Ovary (tissue), 3 donors: ENCODE results near the gene PWWP2B.

Source experiments
- POLR2A ChIP-seq: fragments of 450-650 bp; IDR thresholded peaks from one replicate; pipeline ENCODE4 v1.6.1; 2017; ENCODE audit warnings: antibody characterized with exemption, mild to moderate bottlenecking, moderate library complexity
- TF ChIP-seq, protein P1 (sequence below), 3 donors: fragments of 450-650 bp in 2 of 3; fragments of 200-600 bp in 1 of 3; IDR thresholded peaks; one replicate each; pipeline versions ENCODE4 v1.5.1 to v1.8.0; 2016 to 2022; ENCODE audit warnings: antibody characterized with exemption in 3 of 3, mild to moderate bottlenecking in 1 of 3
- donor health status: DM: no; HTN: no; CAD: no.

GRCh38 chr10:132460071-132460470 lies 63.1 kb downstream of the PWWP2B start:
- TF ChIP-seq, protein P1, sequence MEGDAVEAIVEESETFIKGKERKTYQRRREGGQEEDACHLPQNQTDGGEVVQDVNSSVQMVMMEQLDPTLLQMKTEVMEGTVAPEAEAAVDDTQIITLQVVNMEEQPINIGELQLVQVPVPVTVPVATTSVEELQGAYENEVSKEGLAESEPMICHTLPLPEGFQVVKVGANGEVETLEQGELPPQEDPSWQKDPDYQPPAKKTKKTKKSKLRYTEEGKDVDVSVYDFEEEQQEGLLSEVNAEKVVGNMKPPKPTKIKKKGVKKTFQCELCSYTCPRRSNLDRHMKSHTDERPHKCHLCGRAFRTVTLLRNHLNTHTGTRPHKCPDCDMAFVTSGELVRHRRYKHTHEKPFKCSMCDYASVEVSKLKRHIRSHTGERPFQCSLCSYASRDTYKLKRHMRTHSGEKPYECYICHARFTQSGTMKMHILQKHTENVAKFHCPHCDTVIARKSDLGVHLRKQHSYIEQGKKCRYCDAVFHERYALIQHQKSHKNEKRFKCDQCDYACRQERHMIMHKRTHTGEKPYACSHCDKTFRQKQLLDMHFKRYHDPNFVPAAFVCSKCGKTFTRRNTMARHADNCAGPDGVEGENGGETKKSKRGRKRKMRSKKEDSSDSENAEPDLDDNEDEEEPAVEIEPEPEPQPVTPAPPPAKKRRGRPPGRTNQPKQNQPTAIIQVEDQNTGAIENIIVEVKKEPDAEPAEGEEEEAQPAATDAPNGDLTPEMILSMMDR (IDR thresholded peaks at IDR 0.05) = no peak
- TF ChIP-seq POLR2A = no peak
